ENCODE data around the gene BCORL1.

BCORL1 gene

DNA sequence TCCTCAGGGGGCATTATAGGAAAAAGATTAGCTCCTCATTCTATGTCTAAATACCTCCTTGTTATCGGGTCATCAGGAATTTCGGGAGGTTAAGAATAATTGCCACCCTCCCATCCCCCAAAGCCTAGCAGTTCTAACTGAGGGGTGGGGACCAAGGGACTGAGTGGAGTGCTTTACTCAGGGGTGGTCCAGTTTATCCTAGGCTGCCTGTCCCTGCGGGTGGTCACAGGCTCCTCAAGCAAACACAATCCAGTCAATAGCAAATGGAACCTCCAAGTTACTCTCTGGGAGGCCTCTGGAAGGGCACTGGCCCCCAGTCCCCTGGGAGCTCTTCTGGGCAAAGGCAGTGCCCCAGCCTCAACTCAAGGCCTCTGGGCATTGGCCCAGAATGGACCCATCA, 121.2 kb downstream of the BCORL1 start:
- no peak for DNase-seq

DNA sequence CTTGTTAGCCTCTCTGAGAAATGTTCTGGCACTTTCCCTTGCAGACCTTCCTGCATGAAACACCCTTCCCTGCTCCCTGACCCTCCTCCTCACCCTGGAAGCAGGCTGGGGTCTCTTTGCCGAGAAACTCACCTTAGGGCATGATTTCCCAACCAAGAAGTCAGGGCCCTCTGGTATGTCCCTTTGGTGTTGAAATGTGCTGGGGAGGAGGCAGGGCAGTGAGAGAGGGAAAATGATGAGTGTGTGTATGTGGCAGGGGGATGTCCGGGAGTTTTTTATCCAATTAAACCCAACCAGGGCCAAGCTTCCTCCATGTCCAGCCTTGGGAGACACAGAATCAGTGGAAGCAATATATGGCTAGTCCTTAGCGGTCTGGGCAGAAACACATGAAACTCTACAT, 122.8 kb downstream of the BCORL1 start:
- no peak for DNase-seq

DNA sequence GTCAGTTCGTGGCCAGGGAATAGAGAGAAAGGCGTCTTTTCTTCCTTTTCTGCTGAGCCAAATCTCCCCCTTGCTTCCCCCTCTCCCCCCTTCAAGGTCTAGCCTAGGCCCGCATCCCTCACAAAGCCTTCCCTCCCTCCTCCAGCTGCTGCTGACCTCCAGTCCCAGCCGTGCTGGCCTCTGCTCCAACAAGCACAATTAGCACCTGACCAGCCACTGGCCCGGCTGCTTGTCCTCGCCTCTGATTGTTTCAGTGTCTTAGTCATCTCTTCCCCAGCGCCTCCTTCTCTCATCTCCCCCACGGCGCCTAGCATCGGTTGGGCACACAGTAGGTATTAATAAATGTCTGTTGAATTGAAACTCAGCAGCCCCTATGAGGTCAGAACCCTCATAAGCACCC, 123.6 kb downstream of the BCORL1 start:
- no peak for DNase-seq

Measured in DMS53 (cell line).